HEK293 (cell line): ENCODE results near the gene HOXB4.
A peak's percentile ranks its signal among the peaks of the same experiment; 100 is the strongest.

Source experiments
- CTCF ChIP-seq: fragments of 450-650 bp; formaldehyde crosslinking; IDR thresholded peaks from 2 replicates; pipeline ENCODE4 v1.5.1; 2016; ENCODE audit warnings: missing biosample characterization, missing genetic modification characterization
- KLF1 ChIP-seq: fragments of 450-650 bp; formaldehyde crosslinking; IDR thresholded peaks from 2 replicates; pipeline ENCODE4 v1.5.1; 2016; ENCODE audit warnings: missing biosample characterization, missing genetic modification characterization
- KLF16 ChIP-seq: fragments of 450-650 bp; formaldehyde crosslinking; IDR thresholded peaks from 2 replicates; pipeline ENCODE4 v1.5.1; 2017; ENCODE audit warnings: missing biosample characterization, missing genetic modification characterization
- SP3 ChIP-seq: fragments of 450-650 bp; formaldehyde crosslinking; IDR thresholded peaks from 2 replicates; pipeline ENCODE4 v1.5.1; 2016; ENCODE audit warnings: missing biosample characterization, missing genetic modification characterization
- TSHZ1 ChIP-seq: fragments of 450-650 bp; formaldehyde crosslinking; IDR thresholded peaks from 2 replicates; pipeline ENCODE4 v1.5.1; 2016; ENCODE audit warnings: missing biosample characterization, missing genetic modification characterization, borderline replicate concordance
- ZBTB6 ChIP-seq: fragments of 450-650 bp; formaldehyde crosslinking; IDR thresholded peaks from 2 replicates; pipeline ENCODE4 v1.5.1; 2017; ENCODE audit warnings: missing biosample characterization, missing genetic modification characterization
- ZNF24 ChIP-seq: fragments of 450-650 bp; formaldehyde crosslinking; IDR thresholded peaks from 2 replicates; pipeline ENCODE4 v1.5.1; 2016; ENCODE audit warnings: missing biosample characterization, missing genetic modification characterization
- ZNF426 ChIP-seq: fragments of 450-650 bp; formaldehyde crosslinking; IDR thresholded peaks from 2 replicates; pipeline ENCODE4 v1.5.1; 2017; ENCODE audit warnings: missing biosample characterization, missing genetic modification characterization, mild to moderate bottlenecking, inconsistent platforms, moderate library complexity
- ZNF501 ChIP-seq: fragments of 450-650 bp; formaldehyde crosslinking; IDR thresholded peaks from 2 replicates; pipeline ENCODE4 v1.5.1; 2016; ENCODE audit warnings: missing biosample characterization, missing genetic modification characterization
- ZNF555 ChIP-seq: fragments of 450-650 bp; formaldehyde crosslinking; conservative IDR thresholded peaks from 2 replicates; pipeline ENCODE4 v1.5.1; 2017; ENCODE audit warnings: missing biosample characterization, mild to moderate bottlenecking, missing genetic modification characterization, inconsistent platforms
- ZNF624 ChIP-seq: fragments of 450-650 bp; formaldehyde crosslinking; IDR thresholded peaks from 2 replicates; pipeline ENCODE4 v1.5.1; 2017; ENCODE audit warnings: missing biosample characterization, missing genetic modification characterization
- ZNF660 ChIP-seq: fragments of 450-650 bp; IDR thresholded peaks from 2 replicates; pipeline ENCODE4 v1.5.1; 2018; ENCODE audit warnings: missing biosample characterization, mild to moderate bottlenecking, missing genetic modification characterization
- ZSCAN18 ChIP-seq: fragments of 450-650 bp; formaldehyde crosslinking; IDR thresholded peaks from 2 replicates; pipeline ENCODE4 v1.5.1; 2016; ENCODE audit warnings: missing biosample characterization, missing genetic modification characterization
- TF ChIP-seq, protein P1 (sequence below): fragments of 450-650 bp; formaldehyde crosslinking; IDR thresholded peaks from 2 replicates; pipeline ENCODE4 v1.5.1; 2016; ENCODE audit warnings: missing biosample characterization, missing genetic modification characterization
- TF ChIP-seq, protein P2 (sequence below): fragments of 450-650 bp; formaldehyde crosslinking; conservative IDR thresholded peaks from 2 replicates; pipeline ENCODE4 v1.5.1; 2016; ENCODE audit warnings: low read depth, missing biosample characterization, missing genetic modification characterization
- TF ChIP-seq, protein P3 (sequence below): sonication (generic); formaldehyde crosslinking; IDR thresholded peaks from 2 replicates; pipeline ENCODE4 v1.8.1; 2022; ENCODE audit warnings: mild to moderate bottlenecking, moderate library complexity, missing genetic modification reagents

HOXB4 gene

DNA sequence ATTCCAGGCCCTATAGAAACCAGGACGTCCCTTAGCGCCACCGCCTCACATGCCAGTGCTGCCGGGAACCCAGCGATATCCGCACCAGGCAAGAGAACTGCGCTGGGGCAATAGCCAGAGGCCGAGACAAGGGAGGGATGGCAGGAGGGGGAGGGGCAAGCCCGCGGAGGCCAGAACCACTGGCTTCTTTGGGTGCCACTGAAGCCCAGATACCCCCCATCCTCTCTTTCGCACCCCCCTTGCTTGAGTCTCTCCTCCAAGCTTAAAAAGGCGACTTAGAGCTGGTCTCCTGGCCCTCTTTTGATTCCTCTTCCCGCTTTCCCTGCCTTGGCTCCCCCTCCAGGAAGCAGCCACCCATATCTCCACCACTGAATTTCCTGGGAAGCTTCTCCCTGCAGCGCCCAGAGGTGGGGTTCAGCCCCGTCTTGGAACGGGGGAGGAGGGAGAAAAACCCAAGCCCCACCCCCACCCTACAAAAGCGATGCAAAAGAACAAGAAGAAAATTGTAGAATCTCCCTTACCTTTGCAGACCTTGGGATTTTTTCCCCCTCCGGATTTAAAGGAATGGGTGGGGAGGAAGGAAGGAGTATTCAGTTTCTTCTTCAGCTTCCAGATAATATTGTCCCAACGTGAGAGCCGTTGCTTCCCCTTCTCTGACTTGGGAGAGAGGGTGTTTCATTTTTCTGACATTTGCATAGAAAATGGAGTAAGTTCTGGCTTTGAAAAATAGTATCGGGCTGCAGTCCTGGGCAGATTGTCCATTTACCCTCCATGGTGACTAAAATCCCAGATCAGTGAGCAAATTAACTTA is 26.0 kb upstream of the HOXB4 start (continued):
- TF ChIP-seq TSHZ1 (tag by site-specific recombination) (no peak), ZNF24 (tag by site-specific recombination) (peak; percentile 17; the same call in 1 of the 2 replicates), CTCF (tag by site-specific recombination) (0 out of 2 replicates have a peak, but pooled peaks have one; percentile 9), ZNF624 (tag by site-specific recombination) (no peak), ZNF660 (tag by site-specific recombination) (no peak), SP3 (peak; percentile 63), ZBTB6 (tag by site-specific recombination) (no peak), KLF16 (tag by site-specific recombination) (peak; percentile 49; the same call in 1 of the 2 replicates), ZNF555 (tag by site-specific recombination) (no peak), ZNF501 (tag by site-specific recombination) (peak; percentile 26; the same call in 1 of the 2 replicates), KLF1 (tag by site-specific recombination) (no peak), ZSCAN18 (tag by site-specific recombination) (no peak), ZNF426 (no peak)
- TF ChIP-seq, protein P1, sequence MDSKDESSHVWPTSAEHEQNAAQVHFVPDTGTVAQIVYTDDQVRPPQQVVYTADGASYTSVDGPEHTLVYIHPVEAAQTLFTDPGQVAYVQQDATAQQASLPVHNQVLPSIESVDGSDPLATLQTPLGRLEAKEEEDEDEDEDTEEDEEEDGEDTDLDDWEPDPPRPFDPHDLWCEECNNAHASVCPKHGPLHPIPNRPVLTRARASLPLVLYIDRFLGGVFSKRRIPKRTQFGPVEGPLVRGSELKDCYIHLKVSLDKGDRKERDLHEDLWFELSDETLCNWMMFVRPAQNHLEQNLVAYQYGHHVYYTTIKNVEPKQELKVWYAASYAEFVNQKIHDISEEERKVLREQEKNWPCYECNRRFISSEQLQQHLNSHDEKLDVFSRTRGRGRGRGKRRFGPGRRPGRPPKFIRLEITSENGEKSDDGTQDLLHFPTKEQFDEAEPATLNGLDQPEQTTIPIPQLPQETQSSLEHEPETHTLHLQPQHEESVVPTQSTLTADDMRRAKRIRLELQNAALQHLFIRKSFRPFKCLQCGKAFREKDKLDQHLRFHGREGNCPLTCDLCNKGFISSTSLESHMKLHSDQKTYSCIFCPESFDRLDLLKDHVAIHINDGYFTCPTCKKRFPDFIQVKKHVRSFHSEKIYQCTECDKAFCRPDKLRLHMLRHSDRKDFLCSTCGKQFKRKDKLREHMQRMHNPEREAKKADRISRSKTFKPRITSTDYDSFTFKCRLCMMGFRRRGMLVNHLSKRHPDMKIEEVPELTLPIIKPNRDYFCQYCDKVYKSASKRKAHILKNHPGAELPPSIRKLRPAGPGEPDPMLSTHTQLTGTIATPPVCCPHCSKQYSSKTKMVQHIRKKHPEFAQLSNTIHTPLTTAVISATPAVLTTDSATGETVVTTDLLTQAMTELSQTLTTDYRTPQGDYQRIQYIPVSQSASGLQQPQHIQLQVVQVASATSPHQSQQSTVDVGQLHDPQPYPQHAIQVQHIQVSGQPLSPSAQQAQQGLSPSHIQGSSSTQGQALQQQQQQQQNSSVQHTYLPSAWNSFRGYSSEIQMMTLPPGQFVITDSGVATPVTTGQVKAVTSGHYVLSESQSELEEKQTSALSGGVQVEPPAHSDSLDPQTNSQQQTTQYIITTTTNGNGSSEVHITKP (tag by site-specific recombination): peak; percentile 99
- TF ChIP-seq, protein P2, sequence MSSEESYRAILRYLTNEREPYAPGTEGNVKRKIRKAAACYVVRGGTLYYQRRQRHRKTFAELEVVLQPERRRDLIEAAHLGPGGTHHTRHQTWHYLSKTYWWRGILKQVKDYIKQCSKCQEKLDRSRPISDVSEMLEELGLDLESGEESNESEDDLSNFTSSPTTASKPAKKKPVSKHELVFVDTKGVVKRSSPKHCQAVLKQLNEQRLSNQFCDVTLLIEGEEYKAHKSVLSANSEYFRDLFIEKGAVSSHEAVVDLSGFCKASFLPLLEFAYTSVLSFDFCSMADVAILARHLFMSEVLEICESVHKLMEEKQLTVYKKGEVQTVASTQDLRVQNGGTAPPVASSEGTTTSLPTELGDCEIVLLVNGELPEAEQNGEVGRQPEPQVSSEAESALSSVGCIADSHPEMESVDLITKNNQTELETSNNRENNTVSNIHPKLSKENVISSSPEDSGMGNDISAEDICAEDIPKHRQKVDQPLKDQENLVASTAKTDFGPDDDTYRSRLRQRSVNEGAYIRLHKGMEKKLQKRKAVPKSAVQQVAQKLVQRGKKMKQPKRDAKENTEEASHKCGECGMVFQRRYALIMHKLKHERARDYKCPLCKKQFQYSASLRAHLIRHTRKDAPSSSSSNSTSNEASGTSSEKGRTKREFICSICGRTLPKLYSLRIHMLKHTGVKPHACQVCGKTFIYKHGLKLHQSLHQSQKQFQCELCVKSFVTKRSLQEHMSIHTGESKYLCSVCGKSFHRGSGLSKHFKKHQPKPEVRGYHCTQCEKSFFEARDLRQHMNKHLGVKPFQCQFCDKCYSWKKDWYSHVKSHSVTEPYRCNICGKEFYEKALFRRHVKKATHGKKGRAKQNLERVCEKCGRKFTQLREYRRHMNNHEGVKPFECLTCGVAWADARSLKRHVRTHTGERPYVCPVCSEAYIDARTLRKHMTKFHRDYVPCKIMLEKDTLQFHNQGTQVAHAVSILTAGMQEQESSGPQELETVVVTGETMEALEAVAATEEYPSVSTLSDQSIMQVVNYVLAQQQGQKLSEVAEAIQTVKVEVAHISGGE (tag by site-specific recombination): no peak
- TF ChIP-seq, protein P3, sequence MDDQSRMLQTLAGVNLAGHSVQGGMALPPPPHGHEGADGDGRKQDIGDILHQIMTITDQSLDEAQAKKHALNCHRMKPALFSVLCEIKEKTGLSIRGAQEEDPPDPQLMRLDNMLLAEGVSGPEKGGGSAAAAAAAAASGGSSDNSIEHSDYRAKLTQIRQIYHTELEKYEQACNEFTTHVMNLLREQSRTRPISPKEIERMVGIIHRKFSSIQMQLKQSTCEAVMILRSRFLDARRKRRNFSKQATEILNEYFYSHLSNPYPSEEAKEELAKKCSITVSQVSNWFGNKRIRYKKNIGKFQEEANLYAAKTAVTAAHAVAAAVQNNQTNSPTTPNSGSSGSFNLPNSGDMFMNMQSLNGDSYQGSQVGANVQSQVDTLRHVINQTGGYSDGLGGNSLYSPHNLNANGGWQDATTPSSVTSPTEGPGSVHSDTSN: no peak
